Endothelial cell of umbilical vein (primary cell): ENCODE data around the gene LRP1B. TPM values are rescaled to one million over a fixed set of nuclear protein-coding genes. Genes with fewer than 3 reads are reported as not detected.

Source experiments
- BruUV-seq: library from RNA; stranded (reverse); fragments of 400-500 nt; replicated peaks from 2 replicates; lab custom pipeline; 2021; lab: Mats Ljungman, UMichigan
- CTCF ChIA-PET: fragments of 300-600, 350-600 bp; sonication (Branson Sonifier 250); formaldehyde crosslinking; loops from one replicate; lab custom pipeline; 2021; ENCODE audit warnings: antibody characterized with exemption, inconsistent platforms; lab: Charles Lee
- POLR2A ChIA-PET: fragments of 300-600, 350-600 bp; sonication (Branson Sonifier 250); formaldehyde crosslinking; loops from one replicate; lab custom pipeline; 2021; ENCODE audit warnings: antibody characterized with exemption, inconsistent platforms; lab: Charles Lee
- DNase-seq: peaks from one replicate; pipeline ENCODE4 v3.0.0-alpha.2; 2011; ENCODE audit warnings: low read depth, low spot score
- FAIRE-seq: peaks from 2 replicates; lab custom pipeline; 2011; peaks lifted over from hg19 to GRCh38; lab: Jason Lieb, UNC
- H2AFZ ChIP-seq: 2 replicates; pipeline ENCODE4 v1.6.0; 2012; ENCODE audit warnings: low read depth, low read length, control low read depth, inconsistent platforms
- H3K27ac ChIP-seq: 2 replicates; pipeline ENCODE4 v1.5.1; 2011; ENCODE audit warnings: low read depth, mild to moderate bottlenecking, control low read depth, low read length, moderate library complexity; ENCODE audit not compliant: insufficient read depth
- H3K27me3 ChIP-seq, 2 experiments: 2 replicates each; pipeline versions ENCODE4 v1.6.0 to v1.6.1; 2011; ENCODE audit warnings: low read length in 2 of 2, mixed read lengths in 1 of 2; ENCODE audit not compliant: control insufficient read depth in 2 of 2, insufficient read depth in 2 of 2
- H3K36me3 ChIP-seq, 2 experiments: 2 replicates in 1 of 2; 3 replicates in 1 of 2; pipeline ENCODE4 v1.5.1; 2011; ENCODE audit warnings: low read length in 2 of 2, mild to moderate bottlenecking in 1 of 2, moderate library complexity in 1 of 2; ENCODE audit not compliant: control insufficient read depth in 2 of 2, insufficient read depth in 2 of 2; ENCODE audit errors: extremely low read depth in 1 of 2
- H3K4me1 ChIP-seq: 3 replicates; pipeline ENCODE4 v1.5.1; 2011; ENCODE audit warnings: mild to moderate bottlenecking, low read length; ENCODE audit not compliant: control insufficient read depth, insufficient read depth; ENCODE audit errors: extremely low read depth
- H3K4me2 ChIP-seq: 2 replicates; pipeline ENCODE4 v1.6.1; 2011; ENCODE audit warnings: low read length, control low read depth, mixed read lengths; ENCODE audit not compliant: insufficient read depth
- H3K4me3 ChIP-seq, 3 experiments: fragments of 200-600 bp in 1 of 3; sonication (generic), shearing (Covaris generic) in 1 of 3; replicated peaks in 1 of 3; 2 replicates each; pipeline ENCODE4 v1.5.1; 2011 to 2016; ENCODE audit warnings: control low read depth in 3 of 3, low read length in 3 of 3, mild to moderate bottlenecking in 2 of 3, inconsistent platforms in 1 of 3, low read depth in 1 of 3, moderate library complexity in 1 of 3; ENCODE audit not compliant: insufficient read depth in 1 of 3
- H3K79me2 ChIP-seq: 2 replicates; pipeline ENCODE4 v1.6.0; 2012; ENCODE audit warnings: low read length, inconsistent platforms; ENCODE audit not compliant: control insufficient read depth, insufficient read depth
- H3K9ac ChIP-seq: replicated peaks from 2 replicates; pipeline ENCODE3; 2011; ENCODE audit warnings: low read length, control low read depth; ENCODE audit not compliant: insufficient read depth; ENCODE audit errors: extremely low read depth
- H3K9me1 ChIP-seq: replicated peaks from 3 replicates; pipeline ENCODE4 v1.6.0; 2011; ENCODE audit warnings: mild to moderate bottlenecking, low read length; ENCODE audit not compliant: control insufficient read depth, insufficient read depth; ENCODE audit errors: extremely low read depth
- H3K9me3 ChIP-seq: replicated peaks from 2 replicates; pipeline ENCODE4 v1.5.1; 2012; ENCODE audit warnings: low read length, inconsistent platforms; ENCODE audit not compliant: control insufficient read depth, insufficient read depth
- H4K20me1 ChIP-seq: replicated peaks from 2 replicates; pipeline ENCODE3; 2011; ENCODE audit warnings: mild to moderate bottlenecking, low read length; ENCODE audit not compliant: control insufficient read depth, insufficient read depth; ENCODE audit errors: extremely low read depth
- EZH2 ChIP-seq: IDR thresholded peaks from 2 replicates; pipeline ENCODE4 v1.6.1; 2012; ENCODE audit warnings: borderline replicate concordance, low read depth, mild to moderate bottlenecking, moderate library complexity, low read length, inconsistent platforms; ENCODE audit not compliant: severe bottlenecking
- FOS ChIP-seq: IDR thresholded peaks from 2 replicates; pipeline ENCODE4 v1.6.1; 2011; ENCODE audit warnings: mild to moderate bottlenecking, low read length, moderate library complexity, borderline replicate concordance; ENCODE audit not compliant: insufficient read depth
- GATA2 ChIP-seq: IDR thresholded peaks from 2 replicates; pipeline ENCODE4 v1.7.0; 2011; ENCODE audit warnings: low read depth, mild to moderate bottlenecking, moderate library complexity, mixed read lengths, low read length; ENCODE audit not compliant: insufficient read length, insufficient read depth
- JUN ChIP-seq: IDR thresholded peaks from 2 replicates; pipeline ENCODE4 v1.6.1; 2011; ENCODE audit warnings: borderline replicate concordance, low read depth; ENCODE audit not compliant: insufficient read length, insufficient read depth
- MYC ChIP-seq: IDR thresholded peaks from one replicate; pipeline ENCODE4 v1.6.1; 2011; ENCODE audit warnings: mild to moderate bottlenecking, low read depth, low read length
- POLR2A ChIP-seq: IDR thresholded peaks from 2 replicates; pipeline ENCODE4 v1.6.1; 2012; ENCODE audit warnings: low read depth, mild to moderate bottlenecking, control low read depth, low read length
- POLR2AphosphoS5 ChIP-seq: IDR thresholded peaks from 2 replicates; pipeline ENCODE4 v1.6.1; 2012; ENCODE audit warnings: low read depth, mild to moderate bottlenecking, control low read depth, low read length, moderate library complexity; ENCODE audit not compliant: insufficient read depth
- dilution Hi-C: fragments of 300-500 bp; cut with MboI; formaldehyde crosslinking; loops from one replicate; pipeline ENCODE4 v1.15.0; 2019; ENCODE audit warnings: low sequenced_read_pairs; ENCODE audit not compliant: extremely low pct_ligation_motif_present
- intact Hi-C: fragments of 100-400 bp; cut with micrococcal nuclease; formaldehyde crosslinking; loops from one replicate; pipeline ENCODE4 v1.10.0; 2022
- polyA plus RNA-seq, 4 experiments: library from polyadenylated mRNA; depleted of rRNA in 3 of 4; stranded (reverse) in 3 of 4; unstranded in 1 of 4; fragments of >200 nt; gene quantifications; 2 replicates each; pipeline versions ENCODE4 v1.2.1 to v1.2.3, GENCODE V29; 2011 to 2012; ENCODE audit warnings: missing spikeins in 1 of 4
- total RNA-seq: library from RNA; stranded (reverse); gene quantifications from 2 replicates; pipeline ENCODE4 v1.2.3, GENCODE V29; 2021
- TF ChIP-seq, protein P1 (sequence below): IDR thresholded peaks from 2 replicates; pipeline ENCODE4 v1.6.1; 2011; ENCODE audit not compliant: insufficient read depth, insufficient read length
- TF ChIP-seq, protein P2 (sequence below), 2 donors: IDR thresholded peaks; 1 replicate in 1 of 2; 2 replicates in 1 of 2; pipeline ENCODE4 v1.5.1; 2011; ENCODE audit warnings: low read length in 2 of 2, mild to moderate bottlenecking in 2 of 2, moderate library complexity in 2 of 2, control low read depth in 1 of 2, inconsistent platforms in 1 of 2, low read depth in 1 of 2; ENCODE audit not compliant: insufficient read depth in 1 of 2; ENCODE audit errors: extremely low read depth in 1 of 2

The LRP1B gene
- total and polyA plus RNA-seq, 2 donors (not counting 3 experiments of a cell fraction or from before 2014, with no cell fraction given), result 0.03 to 0.07 TPM

DNA sequence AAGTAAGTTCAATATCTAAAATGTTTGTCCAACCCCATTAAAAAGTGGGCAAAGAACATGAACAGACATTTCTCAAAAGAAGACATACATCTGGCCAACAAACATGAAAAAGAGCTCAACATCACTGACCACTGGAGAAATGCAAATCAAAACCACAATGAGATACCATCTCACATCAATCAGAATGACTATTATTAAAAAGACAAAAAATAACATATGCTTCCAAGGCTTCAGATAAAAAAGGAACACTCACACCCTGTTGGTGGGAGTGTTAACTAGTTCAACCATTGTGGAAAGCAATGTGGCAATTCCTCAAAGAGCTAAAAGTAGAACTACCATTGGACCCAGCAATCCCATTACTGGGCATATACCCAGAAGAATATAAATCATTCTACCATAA is 931.1 kb downstream of the LRP1B start:
- ChIA-PET CTCF (no interaction called here), POLR2A (no interaction called here)
- H2AFZ ChIP-seq, result no peak overlapping the region
- BruUV-seq, result no TSS peak
- H3K9ac ChIP-seq, result no peak overlapping the region
- H3K27me3 ChIP-seq, result no peaks in the 10 kb centered on the region
- TF ChIP-seq, protein P1, sequence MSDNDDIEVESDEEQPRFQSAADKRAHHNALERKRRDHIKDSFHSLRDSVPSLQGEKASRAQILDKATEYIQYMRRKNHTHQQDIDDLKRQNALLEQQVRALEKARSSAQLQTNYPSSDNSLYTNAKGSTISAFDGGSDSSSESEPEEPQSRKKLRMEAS, result no peak
- TF ChIP-seq JUN (no peak), POLR2A (no peak), EZH2 (no peak), FOS (no peak), MYC (no peak), GATA2 (no peak), POLR2AphosphoS5 (no peak)
- FAIRE-seq (no peak), DNase-seq (no peak)
- no peak overlapping the region for H3K4me3 ChIP-seq
- no peaks in the 10 kb centered on the region for H3K36me3 ChIP-seq
- H3K4me1 ChIP-seq, result no peaks in the 10 kb centered on the region
- dilution Hi-C loops (no loop called here), intact Hi-C loops (no loop called here)
- no peaks in the 10 kb centered on the region for H3K9me1 ChIP-seq
- no peak overlapping the region for H3K27ac ChIP-seq
- no peaks in the 10 kb centered on the region for H4K20me1 ChIP-seq
- no peak overlapping the region for H3K4me2 ChIP-seq
- no peaks in the 10 kb centered on the region for H3K9me3 ChIP-seq
- H3K79me2 ChIP-seq, result no peaks in the 10 kb centered on the region

DNA sequence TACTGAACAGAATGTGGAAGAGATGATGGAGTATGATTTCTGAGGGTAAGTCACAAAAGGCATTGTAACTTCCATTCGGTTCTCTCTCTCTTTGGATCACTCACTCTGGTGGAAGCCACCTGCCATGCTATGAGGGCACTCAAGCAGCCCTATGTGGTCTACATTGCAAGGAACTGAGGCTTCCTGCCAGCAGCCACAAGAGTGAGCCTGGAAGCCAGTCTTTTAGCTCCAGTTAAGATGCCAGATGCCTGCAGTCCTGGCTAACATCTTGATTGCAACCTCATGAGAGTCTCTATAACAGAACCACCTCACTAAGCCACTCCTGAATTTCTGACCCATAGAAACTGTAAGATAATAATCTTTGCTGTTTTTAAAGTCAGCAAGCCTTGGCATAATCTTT is 935.7 kb downstream of the LRP1B start:
- no TSS peak for BruUV-seq
- no peaks in the 10 kb centered on the region for H4K20me1 ChIP-seq
- POLR2A ChIA-PET, result no interaction called here
- dilution Hi-C loops (no loop called here), intact Hi-C loops (no loop called here)
- CTCF ChIA-PET, result interaction anchor here (1.4 kb wide), 2 partner anchors 15 to 18 kb away, joined by 3 read pairs; no protein-coding TSS in a partner anchor
- H3K79me2 ChIP-seq, result no peaks in the 10 kb centered on the region
- FAIRE-seq, result no peak
- H3K4me1 ChIP-seq, result no peaks in the 10 kb centered on the region
- no peak overlapping the region for H3K9ac ChIP-seq
- H3K27ac ChIP-seq, result no peak overlapping the region
- H3K4me3 ChIP-seq, result no peak overlapping the region
- TF ChIP-seq, protein P2, sequence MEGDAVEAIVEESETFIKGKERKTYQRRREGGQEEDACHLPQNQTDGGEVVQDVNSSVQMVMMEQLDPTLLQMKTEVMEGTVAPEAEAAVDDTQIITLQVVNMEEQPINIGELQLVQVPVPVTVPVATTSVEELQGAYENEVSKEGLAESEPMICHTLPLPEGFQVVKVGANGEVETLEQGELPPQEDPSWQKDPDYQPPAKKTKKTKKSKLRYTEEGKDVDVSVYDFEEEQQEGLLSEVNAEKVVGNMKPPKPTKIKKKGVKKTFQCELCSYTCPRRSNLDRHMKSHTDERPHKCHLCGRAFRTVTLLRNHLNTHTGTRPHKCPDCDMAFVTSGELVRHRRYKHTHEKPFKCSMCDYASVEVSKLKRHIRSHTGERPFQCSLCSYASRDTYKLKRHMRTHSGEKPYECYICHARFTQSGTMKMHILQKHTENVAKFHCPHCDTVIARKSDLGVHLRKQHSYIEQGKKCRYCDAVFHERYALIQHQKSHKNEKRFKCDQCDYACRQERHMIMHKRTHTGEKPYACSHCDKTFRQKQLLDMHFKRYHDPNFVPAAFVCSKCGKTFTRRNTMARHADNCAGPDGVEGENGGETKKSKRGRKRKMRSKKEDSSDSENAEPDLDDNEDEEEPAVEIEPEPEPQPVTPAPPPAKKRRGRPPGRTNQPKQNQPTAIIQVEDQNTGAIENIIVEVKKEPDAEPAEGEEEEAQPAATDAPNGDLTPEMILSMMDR (IDR thresholded peaks at IDR 0.05; ENCODE audit: extremely low read depth in 1 of 2, insufficient read depth in 1 of 2, low read depth in 1 of 2, low read length in 2 of 2), result no peak
- TF ChIP-seq FOS (no peak), POLR2A (no peak), MYC (no peak), EZH2 (no peak), JUN (no peak), GATA2 (no peak), POLR2AphosphoS5 (no peak)
- TF ChIP-seq, protein P1, result no peak
- H3K4me2 ChIP-seq, result no peak overlapping the region
- no peaks in the 10 kb centered on the region for H3K27me3 ChIP-seq
- no peaks in the 10 kb centered on the region for H3K9me1 ChIP-seq
- no peaks in the 10 kb centered on the region for H3K9me3 ChIP-seq
- H2AFZ ChIP-seq, result no peak overlapping the region
- no peaks in the 10 kb centered on the region for H3K36me3 ChIP-seq
- DNase-seq, result no peak
